GM23338 (cell line): ENCODE data around the gene ASB11. TPM values are rescaled to one million over a fixed set of nuclear protein-coding genes. Genes with fewer than 3 reads are reported as not detected.

Experiments used
- ATAC-seq: fragments of 200-7000 bp; cut with Tn5 transposase; 3 replicates; pipeline ENCODE4 v1.9.1; 2020
- DNase-seq: peaks from one replicate; pipeline ENCODE4 v3.0.0-alpha.2; 2015; ENCODE audit warnings: low spot score
- H2AFZ ChIP-seq: fragments of 200-600 bp; sonication (generic); 2 replicates; pipeline ENCODE4 v1.8.0; 2016; ENCODE audit warnings: antibody characterized with exemption, mild to moderate bottlenecking, moderate library complexity
- H3F3A ChIP-seq: fragments of 200-600 bp; sonication (generic); replicated peaks from 2 replicates; pipeline ENCODE4 v1.8.0; 2017; ENCODE audit warnings: antibody characterized with exemption, mixed run types, low read depth
- H3K27ac ChIP-seq: fragments of 200-600 bp; sonication (generic); 2 replicates; pipeline ENCODE4 v1.6.1; 2016; ENCODE audit warnings: low read depth
- H3K27me3 ChIP-seq: fragments of 200-600 bp; sonication (generic); 2 replicates; pipeline ENCODE4 v1.8.0; 2016; ENCODE audit warnings: mild to moderate bottlenecking, mixed run types, moderate library complexity; ENCODE audit not compliant: insufficient read depth
- H3K36me3 ChIP-seq: fragments of 200-600 bp; sonication (generic); 2 replicates; pipeline ENCODE4 v1.8.0; 2016; ENCODE audit warnings: mild to moderate bottlenecking; ENCODE audit not compliant: insufficient read depth
- H3K4me1 ChIP-seq: fragments of 200-600 bp; sonication (generic); 2 replicates; pipeline ENCODE4 v1.8.0; 2016; ENCODE audit warnings: mild to moderate bottlenecking, moderate library complexity; ENCODE audit not compliant: insufficient read depth
- H3K4me2 ChIP-seq: fragments of 200-600 bp; sonication (generic); 2 replicates; pipeline ENCODE4 v1.7.1; 2017; ENCODE audit warnings: mixed run types
- H3K4me3 ChIP-seq: fragments of 200-600 bp; sonication (generic); 2 replicates; pipeline ENCODE4 v1.6.1; 2016; ENCODE audit warnings: mixed run types
- H3K79me2 ChIP-seq: fragments of 200-600 bp; sonication (generic); replicated peaks from 2 replicates; pipeline ENCODE4 v1.8.0; 2017; ENCODE audit warnings: mild to moderate bottlenecking; ENCODE audit not compliant: insufficient read depth
- H3K9me2 ChIP-seq: fragments of 200-600 bp; sonication (generic); 2 replicates; pipeline ENCODE4 v1.8.0; 2017; ENCODE audit not compliant: insufficient read depth
- H4K20me1 ChIP-seq: fragments of 200-600 bp; sonication (generic); replicated peaks from 2 replicates; pipeline ENCODE4 v1.8.0; 2017; ENCODE audit warnings: mild to moderate bottlenecking; ENCODE audit not compliant: insufficient read depth
- H3K27ac Mint-ChIP-seq: 2 replicates; pipeline ENCODE4 v1.8.0; 2020; ENCODE audit warnings: inconsistent platforms, mild to moderate bottlenecking, moderate library complexity, mixed read lengths
- H3K27me3 Mint-ChIP-seq: 3 replicates; pipeline ENCODE4 v1.8.0; 2022; ENCODE audit warnings: low read depth, mild to moderate bottlenecking, moderate library complexity, mixed read lengths, inconsistent platforms; ENCODE audit not compliant: insufficient read depth, poor library complexity
- H3K36me3 Mint-ChIP-seq: 3 replicates; pipeline ENCODE4 v1.8.0; 2021; ENCODE audit warnings: low read depth, mild to moderate bottlenecking, inconsistent platforms, moderate library complexity, mixed read lengths
- H3K4me1 Mint-ChIP-seq: 3 replicates; pipeline ENCODE4 v1.8.0; 2020; ENCODE audit warnings: mild to moderate bottlenecking, inconsistent platforms, mixed read lengths
- H3K4me3 Mint-ChIP-seq: 3 replicates; pipeline ENCODE4 v1.8.0; 2021; ENCODE audit warnings: moderate library complexity, mild to moderate bottlenecking, inconsistent platforms, mixed read lengths
- H3K9me3 Mint-ChIP-seq: 3 replicates; pipeline ENCODE4 v1.8.0; 2020; ENCODE audit warnings: moderate library complexity, mild to moderate bottlenecking, inconsistent platforms, mixed read lengths
- CTCF ChIP-seq, 2 experiments: fragments of 200-600 bp in 1 of 2; sonication (generic) in 1 of 2; conservative IDR thresholded peaks; 2 replicates each; pipeline versions ENCODE4 v1.5.1 to v1.6.1; 2016 to 2017; ENCODE audit warnings: antibody characterized with exemption in 2 of 2, low read depth in 2 of 2, mild to moderate bottlenecking in 2 of 2, moderate library complexity in 1 of 2
- EZH2 ChIP-seq: fragments of 200-600 bp; sonication (generic); IDR thresholded peaks from one replicate; pipeline ENCODE4 v1.8.0; 2017; ENCODE audit warnings: antibody characterized with exemption, mild to moderate bottlenecking, low read depth; ENCODE audit not compliant: unreplicated experiment
- EZH2phosphoT487 ChIP-seq: fragments of 200-600 bp; sonication (generic); IDR thresholded peaks from one replicate; pipeline ENCODE4 v1.8.1; 2018; ENCODE audit warnings: antibody characterized with exemption; ENCODE audit not compliant: unreplicated experiment
- JUNB ChIP-seq: IDR thresholded peaks from one replicate; pipeline ENCODE4 v1.6.1; 2016; ENCODE audit warnings: antibody characterized with exemption; ENCODE audit not compliant: unreplicated experiment
- POLR2AphosphoS5 ChIP-seq: IDR thresholded peaks from 2 replicates; pipeline ENCODE4 v1.6.1; 2016; ENCODE audit warnings: antibody characterized with exemption, low read depth
- REST ChIP-seq: IDR thresholded peaks from one replicate; pipeline ENCODE4 v1.6.1; 2018; ENCODE audit warnings: antibody characterized with exemption; ENCODE audit not compliant: unreplicated experiment
- STAT1 ChIP-seq: IDR thresholded peaks from one replicate; pipeline ENCODE4 v1.6.1; 2016; ENCODE audit warnings: antibody characterized with exemption; ENCODE audit not compliant: unreplicated experiment
- ZNF114 ChIP-seq: fragments of 250-450 bp; sonication (Bioruptor Pico); IDR thresholded peaks from 2 replicates; pipeline ENCODE4 v1.5.0; 2020; ENCODE audit warnings: mild to moderate bottlenecking, moderate library complexity
- ZNF331 ChIP-seq: fragments of 250-450 bp; sonication (Bioruptor Pico); IDR thresholded peaks from 2 replicates; pipeline ENCODE4 v1.5.0; 2020; ENCODE audit warnings: low read depth, mild to moderate bottlenecking, moderate library complexity
- ZNF462 ChIP-seq: fragments of 250-450 bp; sonication (Bioruptor Pico); IDR thresholded peaks from 2 replicates; pipeline ENCODE4 v1.5.0; 2020; ENCODE audit warnings: mild to moderate bottlenecking, moderate library complexity
- polyA plus RNA-seq: library from polyadenylated mRNA; unstranded; fragments of >200 nt; fragmentation: Nextera tagmentation; extraction: Ambion mirVana; gene quantifications from 2 replicates; pipeline ENCODE4 v1.2.1, GENCODE V29; 2016
- total RNA-seq: library from RNA; depleted of rRNA; stranded (reverse); fragments of >200 nt; shearing (Covaris generic); gene quantifications from 2 replicates; pipeline ENCODE4 v1.2.3, GENCODE V29; 2014

The ASB11 gene
- total and polyA plus RNA-seq, 2 experiments from 2014 or later, result not detected

- TF ChIP-seq ZNF462 (CRISPR knock-in tag) (no peak), REST (no peak), EZH2 (no peak)
These were observed 13.4 kb upstream of the ASB11 start (continued) for GRCh38 chrX:15328821-15329220.

- no peaks in the 10 kb centered on the region for H3K9me2 ChIP-seq
- no peaks in the 10 kb centered on the region for H3K27me3 ChIP-seq
- DNase-seq (no peak), ATAC-seq (no peak)
- H3K4me2 ChIP-seq, result no peak overlapping the region
- H3K4me1 ChIP-seq, result no peaks in the 10 kb centered on the region
- no peak overlapping the region for H3K4me3 ChIP-seq
- H3K36me3 ChIP-seq, result no peaks in the 10 kb centered on the region; the same call in 1 of the 2 replicates
- Mint-ChIP-seq H3K4me1 (no peaks in the 10 kb centered on the region), H3K4me3 (no peak overlapping the region), H3K9me3 (no peaks in the 10 kb centered on the region), H3K36me3 (peaks cover 7% of the 10 kb centered on the region; the same call in 1 of the 3 replicates), H3K27me3 (no peaks in the 10 kb centered on the region), H3K27ac (no peak overlapping the region)
- no peaks in the 10 kb centered on the region for H3F3A ChIP-seq
- H2AFZ ChIP-seq, result no peak overlapping the region
- no peak overlapping the region for H3K27ac ChIP-seq
- H4K20me1 ChIP-seq, result no peaks in the 10 kb centered on the region
- H3K79me2 ChIP-seq, result no peaks in the 10 kb centered on the region
- TF ChIP-seq CTCF (conservative IDR thresholded peaks at IDR 0.05; ENCODE audit: low read depth in 2 of 2) (no peak), POLR2AphosphoS5 (no peak), ZNF114 (CRISPR knock-in tag) (no peak), ZNF331 (CRISPR knock-in tag) (no peak), JUNB (no peak), STAT1 (no peak), REST (no peak), EZH2 (no peak), EZH2phosphoT487 (no peak)
These were observed 12.7 kb upstream of the ASB11 start for GRCh38 chrX:15328131-15328530.
